ENCODE measurements around the gene IL17RC. TPM values are rescaled to one million over a fixed set of nuclear protein-coding genes. Genes with fewer than 3 reads are reported as not detected.
"Not testable (repeated sequence)": the region's sequence is repeated elsewhere in the genome, so short reads cannot be mapped to it uniquely, and the experiment has no call there.

Gene IL17RC
- total and polyA plus RNA-seq, 8 donors, result 11.9 to 55.7 (median 16.8) TPM

GRCh38 chr3:9899289-9899791 is 17.6 kb upstream of the IL17RC start:
- intact Hi-C loops (cut with DNase I), result no loop called here
- no peaks in the 10 kb centered on the region for H3K9me3 ChIP-seq
- no peaks in the 10 kb centered on the region for H3K36me3 ChIP-seq
- 48 to 55% methylated on average over 3 of the region's 3 CpGs for WGBS, 2 donors
- FAIRE-seq (no peak), DNase-seq (no peak), ATAC-seq (no peak)
- H3K27me3 ChIP-seq, result no peaks in the 10 kb centered on the region
- H3K4me1 ChIP-seq, result peaks cover 34 to 38% (median 35%) of the 10 kb centered on the region in 3 donors
- peak overlapping the region in 3 of 4 donors; percentile 49 to 89 (median 85) for H3K27ac ChIP-seq
- no peak for TF ChIP-seq CTCF (IDR thresholded peaks at IDR 0.05)
- no peak overlapping the region for H3K4me3 ChIP-seq

- H3K4me1 ChIP-seq, result peaks cover 34 to 38% (median 35%) of the 10 kb centered on the region in 3 donors
- DNase-seq; intact Hi-C loops (cut with DNase I); H3K4me3 ChIP-seq; H3K9me3 ChIP-seq; ATAC-seq; FAIRE-seq; H3K36me3 ChIP-seq; H3K27ac ChIP-seq; H3K27me3 ChIP-seq: not testable (repeated sequence)
- 48 to 51% methylated on average over 6 of the region's 6 CpGs for WGBS, 2 donors
Observed at GRCh38 chr3:9900965-9901415, 15.9 kb upstream of the IL17RC start.

- Histone ChIP-seq H3K27ac (peak overlapping the region in 2 of 4 donors; percentile 66 to 73), H3K4me3 (no peak overlapping the region), H3K4me1 (peaks cover 34 to 36% (median 34%) of the 10 kb centered on the region in 3 donors)
Observed at GRCh38 chr3:9901967-9902366, 14.9 kb upstream of the IL17RC start.

GRCh38 chr3:9902372-9903237 is 14.3 kb upstream of the IL17RC start, which contains the start of gene IL17RE:
TSS of gene IL17RE (plus strand) at chr3:9902848. CDS start at chr3:9902933, 85 bp downstream.
- no peaks in the 10 kb centered on the region for H3K9me3 ChIP-seq
- no peaks in the 10 kb centered on the region for H3K36me3 ChIP-seq
- no peaks in the 10 kb centered on the region for H3K27me3 ChIP-seq
- H3K4me1 ChIP-seq, result peaks cover 28 to 30% (median 29%) of the 10 kb centered on the region in 3 donors
- WGBS, 2 donors, result 12 to 14% methylated on average over 13 of the region's 13 CpGs
- DNase-seq (peak; percentile 53 to 84 (median 68)), FAIRE-seq (no peak), ATAC-seq (peak; percentile 44 to 71 (median 66))
- no peak for TF ChIP-seq CTCF (IDR thresholded peaks at IDR 0.05)
- peak within 1 kb of the TSS; percentile 7 to 73 (median 60) for H3K27ac ChIP-seq
- intact Hi-C loops (cut with DNase I), result no loop called here
- H3K4me3 ChIP-seq, result peak within 1 kb of the TSS; percentile 10 to 53 (median 28)

More at GRCh38 chr3:9901967-9902366, 14.9 kb upstream of the IL17RC start:
- TF ChIP-seq CTCF (IDR thresholded peaks at IDR 0.05), result no peak
- H3K36me3 ChIP-seq, result no peaks in the 10 kb centered on the region
- no peaks in the 10 kb centered on the region for H3K27me3 ChIP-seq
- H3K9me3 ChIP-seq, result no peaks in the 10 kb centered on the region
- intact Hi-C loops (cut with DNase I), result no loop called here
- no peak for DNase-seq
- no peak for ATAC-seq
- WGBS, 2 donors, result 72 to 81% methylated on average over 5 of the region's 5 CpGs
- FAIRE-seq, result no peak

- TF ChIP-seq CTCF (IDR thresholded peaks at IDR 0.05), result no peak
- no peaks in the 10 kb centered on the region for H3K27me3 ChIP-seq
- no peaks in the 10 kb centered on the region for H3K9me3 ChIP-seq
- no peaks in the 10 kb centered on the region for H3K36me3 ChIP-seq
- peak overlapping the region; percentile 10 to 53 (median 28) for H3K4me3 ChIP-seq
- intact Hi-C loops (cut with DNase I), result no loop called here
- WGBS, 2 donors, result 7 to 8% methylated on average over 4 of the region's 4 CpGs
- peaks cover 24 to 27% (median 25%) of the 10 kb centered on the region in 3 donors for H3K4me1 ChIP-seq
- FAIRE-seq, result no peak
- peak overlapping the region; percentile 7 to 73 (median 60) for H3K27ac ChIP-seq
- no peak for DNase-seq
- ATAC-seq, result peak; percentile 5 to 24 (median 12)
Observed at GRCh38 chr3:9903238-9903624, 13.7 kb upstream of the IL17RC start.

Data from pancreas (tissue), 10 donors.